PC-3 (cell line): Measurements from ENCODE around the gene ANAPC4.

Experiments used
- CTCF ChIP-seq: fragments of 300-600 bp; sonication (generic); conservative IDR thresholded peaks from 2 replicates; pipeline ENCODE4 v1.5.1; 2017; ENCODE audit warnings: antibody characterized with exemption, low read depth, mild to moderate bottlenecking, low read length
- EZH2 ChIP-seq: fragments of 300-600 bp; sonication (generic); IDR thresholded peaks from one replicate; pipeline ENCODE4 v1.6.1; 2017; ENCODE audit warnings: antibody characterized with exemption, mild to moderate bottlenecking, low read length; ENCODE audit not compliant: unreplicated experiment
- EZH2phosphoT487 ChIP-seq: fragments of 300-600 bp; sonication (generic); IDR thresholded peaks from 2 replicates; pipeline ENCODE4 v1.6.1; 2018; ENCODE audit warnings: mild to moderate bottlenecking, antibody characterized with exemption, low read length, borderline replicate concordance

- no peak for TF ChIP-seq CTCF
- no peak for TF ChIP-seq EZH2
- TF ChIP-seq EZH2phosphoT487: no peak
These were observed 53.6 kb downstream of the ANAPC4 start for GRCh38 chr4:25430630-25431029.
